Hepatic stellate cell (primary cell): Measurements from ENCODE around the gene PLK1.
"Not testable (repeated sequence)": the region's sequence is repeated elsewhere in the genome, so short reads cannot be mapped to it uniquely, and the experiment has no call there.

Experiments
- DNase-seq: peaks from one replicate; pipeline ENCODE4 v3.0.0; 2011; ENCODE audit warnings: low spot score

PLK1 gene

GRCh38 chr16:23710504-23710903, 31.8 kb downstream of the PLK1 start:
- DNase-seq: no peak

GRCh38 chr16:23711785-23712184, 33.1 kb downstream of the PLK1 start:
- no peak for DNase-seq

GRCh38 chr16:23712976-23713375, 34.3 kb downstream of the PLK1 start, which contains the start of gene ERN2:
ERN2 (minus strand) TSS chr16:23713222; CDS start chr16:23713187, 35 bp downstream.
- DNase-seq: no peak

DNA sequence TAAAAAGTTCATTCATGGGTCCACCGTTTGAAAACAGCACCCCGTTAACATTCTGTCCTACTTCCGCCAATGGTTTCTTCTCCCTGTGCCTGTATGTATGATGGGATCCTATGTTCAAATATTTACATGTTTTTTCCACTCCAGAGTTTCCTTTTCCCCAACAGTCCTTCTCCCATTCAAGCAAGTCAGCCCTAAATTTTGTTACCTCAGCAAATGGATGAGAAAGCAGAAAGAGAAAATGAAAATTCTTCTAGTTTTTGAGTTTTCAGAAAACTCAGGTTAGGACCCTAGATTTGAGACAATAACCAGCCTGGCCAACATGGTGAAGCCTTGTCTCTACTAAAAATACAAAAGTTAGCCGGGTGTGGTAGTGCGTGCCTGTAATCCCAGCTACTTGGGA, 37.8 kb downstream of the PLK1 start:
- DNase-seq: no peak

DNA sequence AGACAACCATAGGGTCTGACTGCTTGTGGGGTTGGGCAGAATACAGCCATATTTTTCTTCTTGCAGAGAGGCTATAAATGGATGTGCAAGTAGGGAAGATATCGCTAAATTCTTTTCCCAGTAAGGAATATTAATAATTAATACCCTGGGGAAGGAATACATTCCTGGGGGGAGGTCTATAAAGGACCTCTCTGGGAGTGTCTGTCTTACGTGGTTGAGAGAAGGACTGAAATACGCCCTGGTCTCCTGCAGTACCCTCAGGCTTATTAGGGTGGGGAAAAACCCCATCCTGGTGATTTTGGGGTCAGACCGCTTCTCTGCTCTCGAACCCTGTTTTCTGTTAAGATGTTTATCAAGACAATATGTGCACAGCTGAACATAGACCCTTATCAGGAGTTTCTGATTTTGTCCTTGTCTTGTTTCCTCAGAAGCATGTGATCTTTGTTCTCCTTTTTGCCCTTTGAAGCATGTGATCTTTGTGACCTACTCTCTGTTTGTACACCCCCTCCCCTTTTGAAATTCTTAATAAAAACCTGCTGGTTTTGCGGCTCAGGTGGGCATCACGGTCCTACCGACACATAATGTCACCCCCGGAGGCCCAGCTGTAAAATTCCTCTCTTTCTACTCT, 44.0 kb downstream of the PLK1 start:
- DNase-seq: not testable (repeated sequence)

DNA sequence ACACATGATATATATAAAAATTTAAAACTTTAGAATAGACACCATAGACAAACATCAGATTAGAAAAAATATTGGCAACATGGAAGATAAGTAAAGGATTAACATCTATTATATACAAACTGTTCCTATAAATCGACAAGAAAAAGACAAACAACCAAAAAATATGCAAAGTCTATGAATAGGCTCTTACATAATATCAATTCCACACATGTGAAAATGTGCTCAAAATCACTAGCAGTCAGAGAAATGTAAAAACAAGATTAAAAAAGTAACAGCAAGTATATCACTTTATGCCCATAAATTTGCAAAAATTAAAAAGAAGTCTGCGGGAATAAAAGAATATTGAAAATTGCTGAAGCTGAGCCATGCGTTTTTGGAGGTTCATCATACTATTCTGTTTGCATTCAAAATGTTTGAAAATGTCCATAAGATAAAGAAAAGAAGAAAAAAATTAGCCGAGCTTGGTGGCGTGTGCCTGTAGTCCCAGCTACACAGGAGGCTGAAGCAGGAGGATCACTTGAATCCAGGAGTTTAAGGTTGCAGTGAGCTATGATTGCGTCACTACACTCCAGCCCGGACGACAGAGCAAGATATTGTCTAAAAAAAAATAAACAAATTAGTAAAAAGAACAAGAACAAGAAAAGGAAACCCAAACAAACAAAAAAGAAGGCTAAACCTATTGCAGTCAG, 45.6 kb downstream of the PLK1 start:
- no peak for DNase-seq

GRCh38 chr16:23724785-23725131, 46.1 kb downstream of the PLK1 start:
- DNase-seq: no peak

GRCh38 chr16:23726710-23727109, 48.0 kb downstream of the PLK1 start:
- no peak for DNase-seq

GRCh38 chr16:23728112-23728477, 49.4 kb downstream of the PLK1 start:
- no peak for DNase-seq

DNA sequence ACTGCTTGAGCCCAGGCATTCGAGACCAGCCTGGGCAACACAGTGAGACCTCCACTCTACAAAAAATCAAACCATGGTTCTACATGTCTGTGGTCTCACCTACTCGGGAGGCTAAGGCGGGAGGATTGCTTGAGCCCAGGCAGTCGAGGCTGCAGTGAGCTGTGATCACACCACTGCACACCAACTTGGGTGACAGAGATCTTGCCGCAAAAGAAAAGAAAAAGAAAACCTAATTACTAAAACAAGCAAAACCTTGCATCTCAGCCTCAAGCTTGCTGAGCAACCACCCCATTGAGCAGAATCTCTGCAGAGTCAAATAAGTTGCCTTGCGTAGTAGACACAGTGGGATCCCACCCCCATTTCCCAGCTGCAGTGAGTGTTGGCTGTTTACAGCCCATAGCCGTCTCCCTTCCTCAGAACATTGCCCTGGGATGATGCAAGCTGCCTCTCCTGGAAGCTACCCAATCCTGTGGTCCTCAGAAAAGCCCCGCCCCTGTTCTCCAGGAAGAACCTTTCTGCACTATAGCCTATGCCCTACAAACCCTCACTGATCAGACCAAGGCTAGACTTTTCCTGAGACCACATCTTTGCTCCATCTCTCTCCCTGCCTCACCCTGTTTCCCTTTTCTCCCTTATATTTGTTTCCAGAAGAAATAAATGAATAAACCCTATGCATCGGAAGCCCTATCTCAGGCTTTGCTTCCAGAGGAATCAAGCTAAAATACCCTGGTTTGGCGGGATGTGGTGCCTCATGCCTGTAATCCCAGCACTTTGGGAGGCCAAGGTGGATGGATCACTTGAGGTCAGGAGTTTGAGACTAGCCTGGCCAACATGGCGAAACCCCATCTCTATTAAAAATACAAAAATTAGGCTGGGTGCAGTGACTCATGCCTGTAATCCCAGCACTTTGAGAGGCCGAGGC, 51.1 kb downstream of the PLK1 start:
- no peak for DNase-seq

DNA sequence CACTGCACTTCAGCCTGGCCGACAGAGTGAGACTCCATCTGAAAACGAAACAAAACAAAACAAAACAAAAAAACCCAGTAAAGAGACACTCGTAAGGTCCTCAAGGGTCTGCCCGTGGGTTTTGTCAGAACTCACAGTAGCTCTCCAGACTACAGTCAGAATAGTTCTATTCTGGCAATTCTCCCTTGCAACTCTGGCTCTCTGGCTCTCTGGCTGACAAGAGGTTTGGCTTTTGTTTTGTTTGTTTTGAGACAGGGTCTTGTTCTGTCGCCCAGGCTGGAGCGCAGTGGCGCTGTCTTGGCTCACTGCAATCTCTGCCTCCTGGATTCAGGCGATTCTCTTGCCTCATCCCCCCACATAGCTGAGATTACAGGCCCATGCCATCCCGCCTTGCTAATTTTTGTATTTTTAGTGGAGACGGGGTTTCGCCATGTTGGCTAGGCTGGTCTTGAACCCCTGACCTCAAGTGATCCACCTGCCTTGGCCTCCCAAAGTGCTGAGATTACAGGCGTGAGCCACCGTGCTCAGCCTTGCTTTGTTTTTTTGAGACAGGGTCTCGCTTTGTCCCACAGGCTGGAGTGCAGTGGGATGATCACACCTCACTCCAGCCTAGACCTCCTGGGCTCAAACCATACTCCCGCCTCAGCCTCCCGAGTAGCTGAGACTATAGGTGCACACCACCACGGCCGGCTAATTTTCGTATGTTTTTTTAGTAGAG, 55.6 kb downstream of the PLK1 start:
- no peak for DNase-seq

DNA sequence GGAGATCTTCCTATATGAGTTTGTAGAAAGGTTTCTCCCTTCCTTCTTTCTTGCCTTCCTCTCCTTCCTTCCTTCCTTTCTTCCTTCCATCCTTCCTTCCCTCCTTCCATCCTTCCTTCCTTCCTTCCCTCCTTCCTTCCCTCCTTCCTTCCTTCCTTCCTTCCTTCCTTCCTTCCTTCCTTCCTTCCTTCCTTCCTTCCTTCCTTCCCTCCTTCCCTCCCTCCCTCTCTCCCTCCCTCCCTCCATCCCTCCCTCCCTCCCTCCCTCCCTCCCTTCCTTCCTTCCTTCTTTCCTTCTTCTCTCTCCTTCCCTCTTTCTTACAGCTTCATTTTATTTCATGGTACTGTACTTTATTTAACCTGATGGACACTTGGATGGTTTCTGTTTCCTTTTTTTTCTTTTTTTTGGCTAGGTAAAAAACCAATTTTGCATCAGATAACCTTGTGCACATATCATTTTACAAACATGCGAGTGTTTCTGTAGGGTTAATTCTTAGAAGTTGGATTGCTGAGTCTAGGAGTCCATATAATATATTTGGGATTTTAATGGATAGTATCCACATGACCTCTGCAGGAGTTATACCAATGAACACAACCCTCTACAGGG, 58.8 kb downstream of the PLK1 start:
- not testable (repeated sequence) for DNase-seq

DNA sequence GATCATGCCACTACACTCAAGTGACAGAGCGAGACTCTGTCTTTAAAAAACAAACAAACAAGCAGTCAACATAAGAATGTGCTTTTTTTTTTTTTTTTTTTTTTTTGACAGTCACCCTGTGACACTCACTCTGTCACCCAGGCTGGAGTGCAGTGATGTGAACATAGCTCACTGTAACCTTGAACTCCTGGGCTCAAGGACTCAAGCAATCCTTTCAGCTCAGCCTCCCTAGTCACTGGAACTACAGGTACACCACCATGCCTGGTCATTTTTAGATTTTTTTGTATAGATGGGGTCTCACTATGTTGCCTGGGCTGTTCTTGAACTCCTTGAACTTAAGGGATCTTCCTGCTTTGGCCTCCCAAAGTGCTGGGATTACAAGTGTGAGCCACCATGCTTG, 60.8 kb downstream of the PLK1 start:
- DNase-seq: no peak
